GM21390 (cell line): Measurements from ENCODE around the gene PDE3B.
"Not testable (repeated sequence)": the region's sequence is repeated elsewhere in the genome, so short reads cannot be mapped to it uniquely, and the experiment has no call there.

Experiments
- ATAC-seq: cut with Tn5 transposase; IDR thresholded peaks from one replicate; pipeline ENCODE4 v1.9.1; 2021; ENCODE audit not compliant: unreplicated experiment

Gene PDE3B

GRCh38 chr11:14673824-14674405 is 30.3 kb downstream of the PDE3B start:
- no peak for ATAC-seq

DNA sequence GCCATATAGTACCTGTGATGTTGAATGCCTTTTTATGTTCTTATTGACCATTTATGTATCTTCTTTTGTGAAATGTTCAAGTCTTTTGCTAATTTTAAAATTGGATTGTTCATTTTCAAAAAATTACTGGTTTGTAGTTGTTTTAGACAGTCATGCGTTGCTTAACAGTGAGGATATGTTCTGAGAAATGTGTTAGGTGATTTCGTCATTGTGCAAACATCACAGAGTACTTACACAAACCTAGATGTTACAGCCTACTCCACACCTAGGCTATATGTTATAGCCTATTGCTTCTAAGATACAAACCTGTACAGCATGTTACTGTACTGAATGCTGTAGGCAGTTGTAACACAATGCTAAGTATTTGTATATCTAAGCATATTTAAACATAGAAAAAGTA is 32.5 kb downstream of the PDE3B start:
- ATAC-seq: no peak

- ATAC-seq: no peak
These were observed 33.5 kb downstream of the PDE3B start for GRCh38 chr11:14677146-14677545.

DNA sequence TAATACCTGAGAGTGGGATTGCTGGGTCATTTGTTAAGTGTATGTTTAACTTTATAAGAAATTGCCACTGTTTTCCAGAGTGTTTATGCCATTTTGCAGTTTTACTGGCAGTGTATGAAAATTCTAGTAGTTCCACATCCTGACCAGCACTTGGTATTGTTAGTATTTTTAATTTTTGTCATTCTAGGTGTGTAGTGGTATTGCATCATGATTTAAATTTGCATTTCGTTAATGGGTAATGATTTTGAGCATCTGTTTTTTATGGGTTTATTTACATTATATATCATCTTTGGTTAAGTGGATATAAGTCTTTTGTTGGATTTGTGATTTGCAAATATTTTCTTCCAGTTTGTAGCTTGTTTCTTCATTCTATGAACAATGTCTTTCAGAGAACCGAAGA is 34.7 kb downstream of the PDE3B start:
- no peak for ATAC-seq

DNA sequence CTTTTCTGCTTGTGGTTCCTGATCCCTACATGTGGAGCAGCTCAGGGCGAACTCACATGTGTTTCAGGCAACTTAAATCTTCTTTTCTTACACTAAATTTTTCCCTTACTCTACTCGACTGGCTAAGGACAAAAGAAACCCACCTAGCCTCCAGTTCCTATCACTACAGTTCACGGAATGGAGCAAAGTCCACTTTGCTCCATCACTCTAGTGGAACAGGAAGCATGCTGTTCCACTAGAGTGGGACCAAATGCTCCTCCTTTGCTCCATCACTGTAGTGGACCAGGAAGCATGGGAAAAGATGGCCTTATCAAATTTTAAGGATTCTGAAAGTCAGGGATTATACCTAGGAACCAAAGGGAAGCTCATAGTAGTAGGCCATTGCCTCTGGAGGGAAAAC is 36.1 kb downstream of the PDE3B start:
- ATAC-seq: no peak

DNA sequence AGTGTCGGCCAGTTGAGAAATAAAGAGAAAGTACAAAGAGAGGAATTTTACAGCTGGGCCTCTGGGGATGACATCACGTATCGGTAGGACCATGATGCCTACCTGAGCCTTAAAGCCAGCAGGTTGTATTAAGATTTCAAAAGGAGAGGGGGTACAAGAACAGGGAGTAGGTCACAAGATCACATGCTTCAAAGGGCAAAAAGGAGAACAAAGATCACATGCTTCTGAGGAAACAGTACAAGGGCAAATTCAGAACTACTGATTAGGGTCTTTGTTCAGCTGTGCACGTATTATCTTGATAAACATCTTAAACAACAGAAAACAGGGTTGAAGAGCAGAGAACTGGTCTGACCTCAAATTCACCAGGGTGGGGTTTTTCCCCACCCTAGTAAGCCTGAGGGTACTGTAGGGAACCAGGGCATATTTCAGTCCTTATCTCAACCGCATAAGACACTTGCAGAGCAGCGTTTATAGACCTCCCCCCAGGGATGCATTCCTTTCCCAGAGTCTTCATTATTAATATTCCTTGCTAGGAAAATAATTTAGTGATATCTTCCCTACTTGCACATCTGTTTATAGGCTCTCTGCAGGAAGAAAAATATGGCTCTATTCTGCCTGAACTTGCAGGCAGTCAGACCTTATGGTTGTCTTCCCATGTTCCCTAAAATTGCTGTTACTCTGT is 40.8 kb downstream of the PDE3B start:
- not testable (repeated sequence) for ATAC-seq

DNA sequence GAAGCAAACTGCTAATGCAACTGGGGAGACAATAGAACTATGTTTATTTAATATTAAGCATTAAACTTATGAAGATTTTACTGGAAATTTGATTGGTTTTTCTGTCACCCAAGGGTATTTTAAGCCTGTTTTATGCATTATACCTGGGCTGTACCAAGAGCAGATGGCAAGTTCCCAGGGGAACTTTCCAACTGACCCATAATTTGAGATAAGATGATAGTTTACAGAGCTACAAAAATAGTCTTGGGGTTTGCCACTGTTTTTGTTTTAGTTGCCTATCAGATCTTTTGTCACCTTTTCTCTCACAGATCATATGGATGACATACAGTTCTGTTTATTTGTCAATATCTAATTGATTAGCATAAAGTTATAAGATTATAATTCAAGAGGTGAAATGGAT is 43.9 kb downstream of the PDE3B start:
- ATAC-seq: no peak

- ATAC-seq: no peak
These were observed 44.5 kb downstream of the PDE3B start for GRCh38 chr11:14687943-14688627.

- ATAC-seq: not testable (repeated sequence)
These were observed 52.1 kb downstream of the PDE3B start for GRCh38 chr11:14695656-14696055.

DNA sequence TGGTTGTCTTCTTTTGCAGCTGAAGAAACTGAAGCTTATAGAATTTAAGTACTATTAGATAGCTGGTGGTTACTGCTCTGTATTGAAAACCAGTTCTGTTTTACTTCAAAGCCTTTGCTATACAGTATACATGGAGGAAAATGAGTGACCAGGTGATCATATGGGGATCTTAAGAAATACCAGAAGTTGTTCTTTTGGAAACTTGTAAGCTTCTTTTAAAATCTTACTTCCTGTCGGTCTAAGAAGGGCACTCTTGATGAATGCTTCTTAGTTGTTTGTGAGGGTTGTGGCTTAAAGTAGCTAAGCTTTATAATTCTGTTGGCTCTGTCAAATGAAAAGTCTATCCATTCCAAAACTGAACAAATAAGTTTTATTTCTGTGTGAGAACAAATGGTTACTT is 55.2 kb downstream of the PDE3B start:
- ATAC-seq: no peak

DNA sequence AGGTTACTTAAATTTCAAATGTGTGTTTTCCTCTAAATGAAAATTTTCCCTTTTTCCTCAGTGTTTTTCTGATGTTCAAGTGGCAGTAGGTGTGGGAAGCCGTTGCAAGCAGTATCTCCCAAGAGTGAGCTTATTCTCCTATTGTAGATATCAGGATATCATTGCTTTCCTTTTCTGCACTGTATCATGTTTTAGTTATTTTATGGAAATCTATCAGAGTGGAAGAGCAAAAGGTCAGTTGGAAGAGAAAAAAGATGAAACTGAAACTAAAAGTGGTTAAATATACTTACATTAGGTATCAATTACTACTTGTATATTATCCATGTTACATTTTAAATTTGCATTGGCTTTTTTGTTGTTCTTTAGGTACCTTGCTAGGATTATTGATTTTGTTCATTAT is 57.0 kb downstream of the PDE3B start:
- no peak for ATAC-seq

GRCh38 chr11:14702760-14703159 is 59.2 kb downstream of the PDE3B start:
- no peak for ATAC-seq

DNA sequence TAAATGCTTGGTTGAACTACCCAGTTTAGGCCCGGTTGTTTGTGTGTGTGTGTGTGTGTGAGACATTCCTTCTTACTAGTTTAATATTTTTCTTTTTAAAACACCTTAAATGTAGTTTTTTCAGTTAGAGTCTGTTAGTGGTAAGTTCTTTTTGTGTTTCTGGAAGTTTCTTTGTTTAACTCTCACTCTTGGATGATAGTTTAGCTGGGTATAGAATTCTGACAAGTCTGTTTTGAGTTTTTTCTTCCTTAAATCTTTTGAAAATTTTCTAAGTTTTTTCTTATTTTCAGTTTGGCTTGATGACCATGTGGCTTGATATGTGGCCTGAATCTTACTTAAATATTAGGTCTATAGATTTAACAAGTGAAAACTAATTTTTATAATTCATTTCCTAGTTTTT is 60.1 kb downstream of the PDE3B start:
- no peak for ATAC-seq

GRCh38 chr11:14705067-14705466 is 61.5 kb downstream of the PDE3B start:
- ATAC-seq: no peak

DNA sequence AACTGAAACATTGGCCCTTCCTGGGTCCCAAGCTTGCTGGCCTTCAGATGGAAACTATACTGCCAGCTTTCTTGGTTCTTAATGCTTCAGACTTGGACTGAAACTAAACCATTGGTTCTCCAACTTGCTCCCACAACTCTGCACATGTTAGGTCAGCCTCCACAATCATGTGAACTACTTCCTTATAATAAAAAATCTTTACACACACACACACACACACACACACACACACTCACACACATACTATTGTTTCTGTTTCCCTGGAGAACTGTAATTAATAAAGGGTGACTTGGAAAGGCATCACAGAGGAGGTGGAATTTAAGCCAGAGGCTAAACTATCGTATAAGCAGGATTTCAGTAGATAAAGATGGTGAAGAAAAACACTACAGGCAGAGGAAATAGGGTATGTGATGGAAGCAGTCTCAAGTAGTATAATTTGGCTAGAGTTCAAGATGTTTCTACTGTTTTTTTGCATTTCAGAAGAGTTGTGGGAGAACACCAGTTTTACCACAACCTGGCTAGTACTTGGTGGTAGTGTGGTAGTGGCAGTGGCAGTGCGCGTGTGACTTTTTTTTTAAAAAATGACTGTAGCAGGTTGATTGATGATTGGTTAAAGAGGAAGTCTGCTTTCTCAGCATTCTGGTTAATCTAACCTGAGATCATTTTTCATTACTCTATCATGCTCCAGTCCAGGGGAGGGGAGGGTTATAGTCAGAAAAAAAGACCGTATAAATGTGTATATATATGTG is 70.1 kb downstream of the PDE3B start:
- ATAC-seq: no peak

DNA sequence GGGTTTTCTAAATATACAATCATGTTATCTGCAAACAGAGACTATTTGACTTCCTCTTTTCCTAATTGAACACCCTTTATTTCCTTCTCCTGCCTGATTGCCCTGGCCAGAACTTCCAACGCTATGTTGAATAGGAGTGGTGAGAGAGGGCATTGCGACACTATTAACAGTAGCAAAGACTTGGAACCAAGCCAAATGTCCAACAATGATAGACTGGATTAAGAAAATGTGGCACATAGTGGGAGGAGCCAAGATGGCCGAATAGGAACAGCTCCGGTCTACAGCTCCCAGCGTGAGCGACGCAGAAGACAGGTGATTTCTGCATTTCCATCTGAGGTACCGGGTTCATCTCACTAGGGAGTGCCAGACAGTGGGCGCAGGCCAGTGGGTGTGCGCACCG is 72.1 kb downstream of the PDE3B start:
- ATAC-seq: not testable (repeated sequence)

- no peak for ATAC-seq
These were observed 78.9 kb downstream of the PDE3B start for GRCh38 chr11:14722496-14722895.

GRCh38 chr11:14725150-14725549 is 81.5 kb downstream of the PDE3B start:
- no peak for ATAC-seq

DNA sequence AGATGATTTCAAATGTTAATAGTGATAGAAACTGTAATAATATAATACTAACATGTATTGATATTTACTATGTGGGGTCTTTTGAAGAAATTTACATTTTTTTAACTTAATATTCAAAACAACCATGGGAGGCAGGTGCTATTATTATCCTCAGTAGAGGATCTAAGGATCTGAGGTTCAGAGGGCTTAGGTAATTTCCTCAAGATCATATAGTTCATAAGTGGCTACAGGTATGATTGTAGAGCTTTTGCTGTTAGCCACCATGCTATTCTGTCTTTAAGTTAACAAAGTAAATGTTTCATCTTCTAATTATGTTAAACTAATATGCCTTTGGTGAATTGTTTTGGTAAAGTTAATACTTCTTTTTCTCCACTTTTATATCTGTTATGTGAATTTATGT is 83.6 kb downstream of the PDE3B start:
- no peak for ATAC-seq

GRCh38 chr11:14727746-14728145 is 84.1 kb downstream of the PDE3B start:
- no peak for ATAC-seq

- not testable (repeated sequence) for ATAC-seq
These were observed 96.9 kb downstream of the PDE3B start for GRCh38 chr11:14740539-14740938.

GRCh38 chr11:14741195-14741594 is 97.6 kb downstream of the PDE3B start:
- ATAC-seq: no peak
